ENCODE data around the gene SUCLG2. TPM values are rescaled to one million over a fixed set of nuclear protein-coding genes. Genes with fewer than 3 reads are reported as not detected.

SUCLG2 gene
- total RNA-seq, 2 experiments from 2014 or later = 53.3 to 57.8 TPM

GRCh38 chr3:67578416-67578815 lies 76.0 kb downstream of the SUCLG2 start:
- ChIA-PET CTCF (no interaction called here), POLR2A (no interaction called here)
- H3K36me3 Mint-ChIP-seq = peaks cover 48% of the 10 kb centered on the region
- intact Hi-C loops (cut with micrococcal nuclease) = no loop called here
- DNase-seq = no peak
- H3K27ac Mint-ChIP-seq = no peak overlapping the region
- no peaks in the 10 kb centered on the region for H3K27me3 Mint-ChIP-seq
- H3K9me3 Mint-ChIP-seq = no peaks in the 10 kb centered on the region
- peaks cover 21% of the 10 kb centered on the region for H3K4me1 Mint-ChIP-seq (ENCODE audit: low read depth)
- no peak overlapping the region for H3K4me3 Mint-ChIP-seq

DNA sequence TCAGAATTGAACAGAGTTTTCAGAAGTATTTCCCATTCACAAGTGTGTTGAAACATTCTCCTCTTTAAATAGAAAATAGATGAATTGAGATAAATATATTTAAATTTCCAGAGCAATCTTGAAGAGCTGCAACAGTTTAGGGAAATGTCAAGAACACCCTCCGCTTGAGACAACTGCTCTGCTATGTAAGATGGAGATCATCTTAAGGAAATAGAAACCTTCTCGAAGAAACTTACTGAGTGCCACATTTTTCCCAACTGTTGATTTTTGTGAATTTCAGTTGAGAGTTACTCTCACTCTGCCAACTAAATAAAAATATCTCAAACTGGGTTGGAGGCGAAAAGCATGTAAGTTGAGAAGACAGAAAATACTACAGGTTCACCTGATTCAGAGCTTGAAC lies 78.0 kb downstream of the SUCLG2 start:
- peaks cover 17% of the 10 kb centered on the region for H3K4me1 Mint-ChIP-seq (ENCODE audit: low read depth)
- no peak for DNase-seq
- ChIA-PET POLR2A (no interaction called here), CTCF (interaction anchor here (0.6 kb wide), 1 partner anchor 1123 kb away, joined by 3 read pairs; no protein-coding TSS in a partner anchor)
- intact Hi-C loops (cut with micrococcal nuclease) = no loop called here
- no peaks in the 10 kb centered on the region for H3K27me3 Mint-ChIP-seq
- peaks cover 6% of the 10 kb centered on the region for H3K9me3 Mint-ChIP-seq
- no peak overlapping the region for H3K4me3 Mint-ChIP-seq
- H3K36me3 Mint-ChIP-seq = peaks cover 52% of the 10 kb centered on the region
- H3K27ac Mint-ChIP-seq = no peak overlapping the region

- H3K9me3 Mint-ChIP-seq = peaks cover 15% of the 10 kb centered on the region
- H3K4me1 Mint-ChIP-seq (ENCODE audit: low read depth) = peaks cover 4% of the 10 kb centered on the region
- ChIA-PET POLR2A (no interaction called here), CTCF (no interaction called here)
- H3K27ac Mint-ChIP-seq = no peak overlapping the region
- intact Hi-C loops (cut with micrococcal nuclease) = no loop called here
- no peaks in the 10 kb centered on the region for H3K27me3 Mint-ChIP-seq
- no peak overlapping the region for H3K4me3 Mint-ChIP-seq
- H3K36me3 Mint-ChIP-seq = peaks cover 44% of the 10 kb centered on the region
- DNase-seq = no peak
Measured at GRCh38 chr3:67569324-67569723, 85.1 kb downstream of the SUCLG2 start.

- no peak overlapping the region for H3K27ac Mint-ChIP-seq
- intact Hi-C loops (cut with micrococcal nuclease) = no loop called here
- POLR2A ChIA-PET = no interaction called here
Measured at GRCh38 chr3:67567893-67568292, 86.5 kb downstream of the SUCLG2 start.

GRCh38 chr3:67564973-67565372 lies 89.4 kb downstream of the SUCLG2 start:
- no peaks in the 10 kb centered on the region for H3K9me3 Mint-ChIP-seq
- intact Hi-C loops (cut with micrococcal nuclease) = no loop called here

More at GRCh38 chr3:67567893-67568292, 86.5 kb downstream of the SUCLG2 start:
- Mint-ChIP-seq H3K36me3 (peaks cover 35% of the 10 kb centered on the region), H3K27me3 (no peaks in the 10 kb centered on the region), H3K4me3 (no peak overlapping the region), H3K4me1 (ENCODE audit: low read depth) (peaks cover 4% of the 10 kb centered on the region), H3K9me3 (peaks cover 15% of the 10 kb centered on the region)
- CTCF ChIA-PET = no interaction called here
- no peak for DNase-seq

DNA sequence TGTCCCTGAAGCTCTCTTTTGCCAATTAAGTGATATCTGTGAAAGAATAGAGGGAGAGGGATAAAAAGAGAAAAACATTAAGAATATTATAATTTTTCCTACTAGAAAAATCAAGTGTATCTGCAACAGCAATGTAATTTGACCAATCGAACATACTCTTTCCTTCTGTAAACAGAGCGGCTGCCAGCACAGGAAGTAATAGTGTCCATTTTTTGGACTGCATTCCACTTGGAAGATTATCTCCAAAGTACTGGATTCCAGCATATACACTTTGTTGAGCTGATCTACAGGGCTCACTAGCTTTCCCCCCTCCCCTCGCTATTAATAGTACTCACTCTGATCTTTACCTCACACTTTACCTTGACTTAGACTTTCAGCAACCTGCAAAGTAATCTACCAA lies 90.4 kb downstream of the SUCLG2 start:
- Mint-ChIP-seq H3K27ac (no peak overlapping the region), H3K4me3 (no peak overlapping the region), H3K27me3 (no peaks in the 10 kb centered on the region), H3K36me3 (peaks cover 19% of the 10 kb centered on the region), H3K9me3 (no peaks in the 10 kb centered on the region), H3K4me1 (ENCODE audit: low read depth) (peaks cover 4% of the 10 kb centered on the region)
- DNase-seq = no peak
- intact Hi-C loops (cut with micrococcal nuclease) = no loop called here
- ChIA-PET POLR2A (no interaction called here), CTCF (no interaction called here)

More at GRCh38 chr3:67564973-67565372, 89.4 kb downstream of the SUCLG2 start:
- POLR2A ChIA-PET = no interaction called here
- Mint-ChIP-seq H3K36me3 (peaks cover 19% of the 10 kb centered on the region), H3K27me3 (no peaks in the 10 kb centered on the region), H3K4me3 (no peak overlapping the region), H3K4me1 (ENCODE audit: low read depth) (peaks cover 2% of the 10 kb centered on the region), H3K27ac (no peak overlapping the region)
- no peak for DNase-seq
- CTCF ChIA-PET = no interaction called here

- CTCF ChIA-PET = no interaction called here
- no peaks in the 10 kb centered on the region for H3K27me3 Mint-ChIP-seq
- H3K9me3 Mint-ChIP-seq = no peaks in the 10 kb centered on the region
- peaks cover 4% of the 10 kb centered on the region for H3K4me1 Mint-ChIP-seq (ENCODE audit: low read depth)
- intact Hi-C loops (cut with micrococcal nuclease) = no loop called here
- POLR2A ChIA-PET = no interaction called here
- H3K36me3 Mint-ChIP-seq = peaks cover 26% of the 10 kb centered on the region
- no peak overlapping the region for H3K4me3 Mint-ChIP-seq
- DNase-seq = no peak
- no peak overlapping the region for H3K27ac Mint-ChIP-seq
Measured at GRCh38 chr3:67561667-67562394, 92.6 kb downstream of the SUCLG2 start.

- Mint-ChIP-seq H3K4me3 (no peak overlapping the region), H3K4me1 (ENCODE audit: low read depth) (peaks cover 4% of the 10 kb centered on the region), H3K9me3 (no peaks in the 10 kb centered on the region), H3K27ac (no peak overlapping the region), H3K36me3 (peaks cover 30% of the 10 kb centered on the region), H3K27me3 (no peaks in the 10 kb centered on the region)
- CTCF ChIA-PET = no interaction called here
- intact Hi-C loops (cut with micrococcal nuclease) = no loop called here
- no peak for DNase-seq
- POLR2A ChIA-PET = no interaction called here
Measured at GRCh38 chr3:67561266-67561665, 93.1 kb downstream of the SUCLG2 start.

DNA sequence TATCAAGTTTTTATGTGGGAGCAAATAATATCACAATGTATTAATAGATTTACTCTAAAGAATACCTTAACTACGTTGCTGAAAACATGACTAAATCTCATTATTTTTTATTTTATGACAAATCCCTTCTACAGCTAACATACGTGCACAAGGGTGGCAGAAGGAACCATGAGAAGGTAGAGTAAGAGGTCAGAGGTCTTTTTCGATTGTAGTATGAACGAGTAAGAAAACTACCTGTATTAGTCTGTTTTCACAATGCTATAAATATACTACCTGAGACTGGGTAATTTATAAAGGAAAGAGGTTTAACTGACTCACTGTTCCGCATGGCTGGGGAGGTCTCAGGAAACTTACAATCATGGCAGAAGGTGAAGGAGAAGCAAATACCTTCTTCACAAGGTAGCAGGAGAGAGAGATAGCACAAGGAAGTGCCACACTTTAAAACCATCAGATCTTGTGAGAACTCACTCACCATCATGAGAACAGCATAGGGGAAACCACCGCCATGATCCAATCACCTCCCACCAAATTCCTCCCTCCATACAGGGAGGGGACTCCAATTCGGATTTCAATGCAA lies 95.3 kb downstream of the SUCLG2 start:
- H3K4me3 Mint-ChIP-seq = no peak overlapping the region
- H3K4me1 Mint-ChIP-seq (ENCODE audit: low read depth) = peaks cover 4% of the 10 kb centered on the region
- ChIA-PET POLR2A (no interaction called here), CTCF (no interaction called here)
- no peaks in the 10 kb centered on the region for H3K27me3 Mint-ChIP-seq
- H3K27ac Mint-ChIP-seq = no peak overlapping the region
- peaks cover 44% of the 10 kb centered on the region for H3K36me3 Mint-ChIP-seq
- no peak for DNase-seq
- intact Hi-C loops (cut with micrococcal nuclease) = no loop called here
- no peaks in the 10 kb centered on the region for H3K9me3 Mint-ChIP-seq

DNA sequence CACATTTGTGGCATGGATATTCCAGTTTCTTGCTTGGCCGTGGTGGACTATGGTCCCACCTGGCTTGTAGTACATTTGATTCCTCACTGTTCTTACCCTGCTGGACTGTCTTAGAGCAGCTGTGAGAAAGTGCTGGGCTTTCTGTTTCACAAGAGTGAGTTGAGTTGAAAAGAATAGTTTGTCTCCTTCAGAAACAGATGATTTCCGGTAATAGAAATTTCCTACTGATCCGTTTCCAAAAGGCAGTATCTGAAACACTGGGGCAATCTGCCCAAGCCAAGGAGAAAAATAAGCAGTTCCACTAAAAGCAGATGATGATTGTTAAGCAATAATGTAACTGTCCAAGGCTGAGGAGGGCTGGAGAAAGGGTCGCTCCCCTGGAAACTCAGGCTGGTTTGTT lies 96.0 kb downstream of the SUCLG2 start:
- peaks cover 4% of the 10 kb centered on the region for H3K4me1 Mint-ChIP-seq (ENCODE audit: low read depth)
- H3K36me3 Mint-ChIP-seq = peaks cover 44% of the 10 kb centered on the region
- ChIA-PET POLR2A (no interaction called here), CTCF (no interaction called here)
- H3K27me3 Mint-ChIP-seq = no peaks in the 10 kb centered on the region
- no peak overlapping the region for H3K27ac Mint-ChIP-seq
- DNase-seq = no peak
- no peak overlapping the region for H3K4me3 Mint-ChIP-seq
- H3K9me3 Mint-ChIP-seq = no peaks in the 10 kb centered on the region
- intact Hi-C loops (cut with micrococcal nuclease) = no loop called here

- Mint-ChIP-seq H3K9me3 (no peaks in the 10 kb centered on the region), H3K4me3 (no peak overlapping the region), H3K27ac (no peak overlapping the region), H3K27me3 (no peaks in the 10 kb centered on the region), H3K36me3 (peaks cover 47% of the 10 kb centered on the region), H3K4me1 (ENCODE audit: low read depth) (peaks cover 4% of the 10 kb centered on the region)
- CTCF ChIA-PET = no interaction called here
- POLR2A ChIA-PET = no interaction called here
- DNase-seq = no peak
- intact Hi-C loops (cut with micrococcal nuclease) = no loop called here
Measured at GRCh38 chr3:67557848-67558355, 96.5 kb downstream of the SUCLG2 start.

- CTCF ChIA-PET = no interaction called here
- DNase-seq = no peak
- Mint-ChIP-seq H3K4me1 (ENCODE audit: low read depth) (peaks cover 3% of the 10 kb centered on the region), H3K9me3 (no peaks in the 10 kb centered on the region), H3K27me3 (no peaks in the 10 kb centered on the region), H3K36me3 (peaks cover 36% of the 10 kb centered on the region), H3K27ac (no peak overlapping the region), H3K4me3 (no peak overlapping the region)
- intact Hi-C loops (cut with micrococcal nuclease) = no loop called here
- POLR2A ChIA-PET = no interaction called here
Measured at GRCh38 chr3:67551361-67552016, 102.9 kb downstream of the SUCLG2 start.

- H3K27ac Mint-ChIP-seq = no peak overlapping the region
- ChIA-PET CTCF (no interaction called here), POLR2A (no interaction called here)
- DNase-seq = no peak
- H3K36me3 Mint-ChIP-seq = peaks cover 30% of the 10 kb centered on the region
- intact Hi-C loops (cut with micrococcal nuclease) = no loop called here
- no peaks in the 10 kb centered on the region for H3K27me3 Mint-ChIP-seq
- H3K9me3 Mint-ChIP-seq = no peaks in the 10 kb centered on the region
- H3K4me3 Mint-ChIP-seq = no peak overlapping the region
- H3K4me1 Mint-ChIP-seq (ENCODE audit: low read depth) = peaks cover 7% of the 10 kb centered on the region
Measured at GRCh38 chr3:67550541-67550940, 103.9 kb downstream of the SUCLG2 start.

Measured in activated CD4-positive, alpha-beta memory T cell treated with anti-CD3 and anti-CD28 coated beads for 36 hours (primary cell).